Stomach (tissue), 4 donors: ENCODE results near the gene F2RL1.

Source experiments
- CTCF ChIP-seq, 7 experiments: fragments of 450-650 bp in 4 of 7; fragments of 200-600 bp in 3 of 7; sonication (generic) in 3 of 7; IDR thresholded peaks; one replicate each; pipeline ENCODE4 v1.5.1; 2016 to 2019; ENCODE audit warnings: antibody characterized with exemption in 7 of 7, control low read depth in 2 of 7, mild to moderate bottlenecking in 1 of 7
- POLR2A ChIP-seq, 4 donors: fragments of 450-650 bp; IDR thresholded peaks; one replicate each; pipeline ENCODE4 v1.6.1; 2016; ENCODE audit warnings: antibody characterized with exemption in 4 of 4, control low read depth in 2 of 4, mild to moderate bottlenecking in 1 of 4, moderate library complexity in 1 of 4

- TF ChIP-seq POLR2A (IDR thresholded peaks at IDR 0.05) (no peak), CTCF (IDR thresholded peaks at IDR 0.05) (no peak)
These were observed 22.5 kb downstream of the F2RL1 start for GRCh38 chr5:76841361-76841760.
